Gastrocnemius medialis (tissue), 4 donors: ENCODE data around the gene KRTAP22-2.

Experiments
- CTCF ChIP-seq, 5 experiments: fragments of 450-650 bp in 3 of 5; fragments of 200-600 bp in 2 of 5; sonication (generic) in 2 of 5; IDR thresholded peaks in 4 of 5; conservative IDR thresholded peaks in 1 of 5; 1 replicate in 4 of 5; 2 replicates in 1 of 5; pipeline ENCODE4 v1.5.1; 2016 to 2019; ENCODE audit warnings: antibody characterized with exemption in 5 of 5, mild to moderate bottlenecking in 3 of 5, moderate library complexity in 3 of 5
- POLR2A ChIP-seq, 2 donors: fragments of 450-650 bp; IDR thresholded peaks; one replicate each; pipeline ENCODE4 v1.6.1; 2017; ENCODE audit warnings: antibody characterized with exemption in 2 of 2, mild to moderate bottlenecking in 2 of 2, moderate library complexity in 2 of 2

- TF ChIP-seq CTCF (IDR thresholded peaks at IDR 0.05 in 4 of 5, conservative IDR thresholded peaks at IDR 0.05 in 1 of 5) (no peak), POLR2A (IDR thresholded peaks at IDR 0.05) (no peak)
Measured at GRCh38 chr21:30623362-30623761, 33.2 kb upstream of the KRTAP22-2 start.
